HepG2 (cell line): Measurements from ENCODE around the gene MC1R. TPM values are rescaled to one million over a fixed set of nuclear protein-coding genes. Genes with fewer than 3 reads are reported as not detected.

ENCODE experiments used
- AKAP8 ChIP-seq: sonication (generic); formaldehyde crosslinking; IDR thresholded peaks from 2 replicates; pipeline ENCODE4 v1.5.1; 2020; ENCODE audit warnings: mild to moderate bottlenecking, missing genetic modification reagents
- ARHGAP35 ChIP-seq: sonication (generic); formaldehyde crosslinking; IDR thresholded peaks from 2 replicates; pipeline ENCODE4 v1.9.0; 2022; ENCODE audit warnings: mild to moderate bottlenecking, inconsistent platforms, moderate library complexity, missing genetic modification reagents, borderline replicate concordance
- ARID3A ChIP-seq: IDR thresholded peaks from 2 replicates; pipeline ENCODE4 v1.6.1; 2012; ENCODE audit warnings: low read depth, low read length, improper control_type of control experiment
- ARNTL ChIP-seq: sonication (generic); formaldehyde crosslinking; IDR thresholded peaks from 2 replicates; pipeline ENCODE4 v1.4.0; 2020; ENCODE audit warnings: mild to moderate bottlenecking, missing genetic modification reagents
- ATF7-NPFF ChIP-seq: sonication (generic); formaldehyde crosslinking; IDR thresholded peaks from 2 replicates; pipeline ENCODE4 v1.8.1; 2023; ENCODE audit warnings: mild to moderate bottlenecking, low read depth, missing genetic modification reagents, moderate library complexity
- EZH2 ChIP-seq: conservative IDR thresholded peaks from 2 replicates; pipeline ENCODE4 v1.6.1; 2012; ENCODE audit warnings: mild to moderate bottlenecking, low read depth, low read length, moderate library complexity
- GTF3A ChIP-seq: sonication (generic); formaldehyde crosslinking; conservative IDR thresholded peaks from 2 replicates; pipeline ENCODE4 v1.4.0; 2020; ENCODE audit warnings: mild to moderate bottlenecking, missing genetic modification reagents
- HNRNPH1 ChIP-seq: fragments of 200-400 bp; formaldehyde crosslinking; optimal IDR thresholded peaks from 2 replicates; pipeline ENCODE3; 2017; ENCODE audit warnings: mild to moderate bottlenecking, low read depth, low read length
- IKZF5 ChIP-seq: IDR thresholded peaks from 2 replicates; pipeline ENCODE4 v1.6.1; 2018; ENCODE audit warnings: missing genetic modification reagents, mild to moderate bottlenecking, missing compliant biosample characterization
- MAF1 ChIP-seq: sonication (generic); formaldehyde crosslinking; IDR thresholded peaks from 2 replicates; pipeline ENCODE4 v1.5.0; 2020; ENCODE audit warnings: missing genetic modification reagents, borderline replicate concordance
- PAF1 ChIP-seq: IDR thresholded peaks from 2 replicates; pipeline ENCODE4 v1.6.1; 2016; ENCODE audit warnings: missing genetic modification reagents, missing compliant biosample characterization
- POLR2G ChIP-seq: fragments of 200-400 bp; formaldehyde crosslinking; IDR thresholded peaks from 2 replicates; pipeline ENCODE4 v1.6.1; 2018; ENCODE audit warnings: mild to moderate bottlenecking, low read depth, low read length, moderate library complexity
- RFX3 ChIP-seq: IDR thresholded peaks from 2 replicates; pipeline ENCODE4 v1.6.1; 2016; ENCODE audit warnings: missing biosample characterization, missing genetic modification reagents
- TEF ChIP-seq: sonication (generic); formaldehyde crosslinking; IDR thresholded peaks from 2 replicates; pipeline ENCODE4 v1.5.0; 2020; ENCODE audit warnings: missing genetic modification reagents
- ZBTB3 ChIP-seq: sonication (generic); formaldehyde crosslinking; IDR thresholded peaks from 2 replicates; pipeline ENCODE4 v1.4.0; 2020; ENCODE audit warnings: low read depth, mild to moderate bottlenecking, moderate library complexity, missing genetic modification reagents, borderline replicate concordance
- ZBTB39 ChIP-seq: sonication (generic); formaldehyde crosslinking; IDR thresholded peaks from 2 replicates; pipeline ENCODE4 v1.5.0; 2020; ENCODE audit warnings: missing genetic modification reagents
- ZNF274 ChIP-seq: sonication (generic); formaldehyde crosslinking; IDR thresholded peaks from 2 replicates; pipeline ENCODE4 v1.5.1; 2020; ENCODE audit warnings: mild to moderate bottlenecking, missing genetic modification reagents
- ZNF33B ChIP-seq: sonication (generic); formaldehyde crosslinking; IDR thresholded peaks from 2 replicates; pipeline ENCODE4 v1.5.1; 2020; ENCODE audit warnings: mild to moderate bottlenecking, missing genetic modification reagents
- ZNF607 ChIP-seq: sonication (generic); formaldehyde crosslinking; IDR thresholded peaks from 2 replicates; pipeline ENCODE4 v1.5.1; 2020; ENCODE audit warnings: missing genetic modification reagents, mild to moderate bottlenecking, borderline replicate concordance
- ZNF704 ChIP-seq: sonication (generic); formaldehyde crosslinking; IDR thresholded peaks from 2 replicates; pipeline ENCODE4 v1.8.1; 2023; ENCODE audit warnings: mild to moderate bottlenecking, inconsistent platforms, moderate library complexity, missing genetic modification reagents, borderline replicate concordance
- ZNF839 ChIP-seq: sonication (generic); formaldehyde crosslinking; IDR thresholded peaks from 2 replicates; pipeline ENCODE4 v1.4.0; 2020; ENCODE audit warnings: missing genetic modification reagents, mild to moderate bottlenecking, borderline replicate concordance
- ZZZ3 ChIP-seq: sonication (generic); formaldehyde crosslinking; IDR thresholded peaks from 2 replicates; pipeline ENCODE4 v1.4.0; 2020; ENCODE audit warnings: missing genetic modification reagents, mild to moderate bottlenecking, borderline replicate concordance
- polyA plus RNA-seq, 8 experiments: library from polyadenylated mRNA; depleted of rRNA in 3 of 8; stranded (reverse) in 7 of 8; unstranded in 1 of 8; fragments of >200 nt; fragmentation: Illumina TruSeq in 4 of 8; extraction: Trizol in 4 of 8; gene quantifications; 2 replicates each; pipeline versions ENCODE4 v1.2.1 to v1.2.3, GENCODE V29; 2011 to 2016; ENCODE audit warnings: low read depth in 4 of 8, missing spikeins in 1 of 8, mixed read lengths in 1 of 8; ENCODE audit not compliant: insufficient read depth in 1 of 8
- total RNA-seq, 5 experiments: library from RNA; depleted of rRNA; stranded (reverse); fragments of >200 nt; fragmentation: Illumina TruSeq; extraction: Trizol; gene quantifications; 2 replicates each; pipeline ENCODE4 v1.2.3, GENCODE V29; 2016; ENCODE audit warnings: low read depth in 1 of 5

The MC1R gene
- total and polyA plus RNA-seq, 2 of the 13 experiments (the other 11 are each of a cell fraction or from before 2014, with no cell fraction given): 9.1 to 14.8 TPM

- TF ChIP-seq ARID3A (no peak), RFX3 (no peak), ZNF33B (CRISPR knock-in tag) (peak; percentile 78), POLR2G (peak; percentile 91), TEF (CRISPR knock-in tag) (no peak; the same call in 1 of the 2 replicates), GTF3A (no peak), AKAP8 (CRISPR knock-in tag) (peak; percentile 20; the same call in 1 of the 2 replicates), PAF1 (no peak), IKZF5 (CRISPR knock-in tag) (peak; percentile 58; the same call in 1 of the 2 replicates), ZNF274 (CRISPR knock-in tag) (peak; percentile 86), ZNF839 (CRISPR knock-in tag) (no peak), ARHGAP35 (CRISPR knock-in tag) (peak; percentile 81), HNRNPH1 (no peak), ZBTB39 (CRISPR knock-in tag) (no peak), ZNF607 (CRISPR knock-in tag) (peak; percentile 62; the same call in 1 of the 2 replicates), EZH2 (no peak), ZNF704 (CRISPR knock-in tag) (peak; percentile 90; the same call in 1 of the 2 replicates), ZZZ3 (CRISPR knock-in tag) (peak; percentile 75), ATF7-NPFF (CRISPR knock-in tag) (peak; percentile 97), ZBTB3 (CRISPR knock-in tag) (0 out of 2 replicates have a peak, but pooled peaks have one; percentile 34), MAF1 (CRISPR knock-in tag) (no peak; the same call in 1 of the 2 replicates), ARNTL (CRISPR knock-in tag) (no peak)
Observed at GRCh38 chr16:89873109-89873971, 45.3 kb upstream of the MC1R start, which contains the start of gene TCF25 (continued).
